Breast epithelium (tissue), 3 donors: ENCODE measurements around the gene KCTD18.

Experiments used
- CTCF ChIP-seq, 3 donors: fragments of 450-650 bp; IDR thresholded peaks; one replicate each; pipeline ENCODE4 v1.5.1; 2016 to 2017; ENCODE audit warnings: antibody characterized with exemption in 3 of 3, mild to moderate bottlenecking in 3 of 3, moderate library complexity in 3 of 3
- POLR2A ChIP-seq: fragments of 450-650 bp; IDR thresholded peaks from one replicate; pipeline ENCODE4 v1.6.1; 2016; ENCODE audit warnings: antibody characterized with exemption, mild to moderate bottlenecking, moderate library complexity

DNA sequence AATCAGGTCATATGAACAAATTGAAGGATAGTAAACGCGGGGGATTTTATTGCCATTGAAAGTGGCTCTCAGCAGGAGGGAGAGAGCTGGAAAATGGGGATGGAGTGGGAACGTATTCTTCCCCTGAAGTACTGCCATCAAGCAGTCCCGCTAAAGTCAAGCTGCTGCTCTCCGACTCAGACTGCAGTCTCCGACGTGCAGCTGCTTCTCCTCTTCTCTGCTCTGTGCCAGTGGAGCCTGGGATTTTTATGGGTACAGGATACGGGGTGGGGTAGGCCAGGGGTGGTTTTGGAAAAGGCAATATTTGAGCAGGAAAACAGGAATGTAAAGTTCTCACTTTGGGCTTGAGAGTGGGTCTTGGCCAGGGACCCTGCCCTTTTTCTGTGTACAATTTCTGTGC, 33.0 kb downstream of the KCTD18 start:
- TF ChIP-seq CTCF (IDR thresholded peaks at IDR 0.05) (no peak), POLR2A (no peak)
